ENCODE results near the gene GRB10.
"Not testable (repeated sequence)": the region's sequence is repeated elsewhere in the genome, so short reads cannot be mapped to it uniquely, and the experiment has no call there.

The GRB10 gene

DNA sequence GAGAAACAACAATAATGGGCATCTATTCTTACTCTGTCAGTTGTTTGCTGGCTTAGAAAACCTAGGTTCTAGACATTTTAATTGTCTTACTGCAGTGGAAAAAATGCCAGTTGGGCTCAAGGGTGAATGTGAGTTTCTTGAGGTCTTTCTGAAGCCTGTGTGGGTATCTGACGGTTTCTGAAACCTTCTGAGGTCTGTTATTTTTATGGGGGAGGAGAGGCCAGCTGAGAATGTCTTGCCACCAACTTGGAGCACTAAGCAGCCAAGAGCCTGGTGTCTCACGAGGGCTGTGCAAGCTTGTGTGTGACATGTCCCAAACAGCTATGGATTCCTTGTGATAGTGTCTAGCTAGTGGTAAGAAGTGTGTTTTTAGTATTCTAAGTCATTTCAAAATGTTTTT, 193.3 kb downstream of the GRB10 start:
- in situ Hi-C loops (cut with MboI; ENCODE audit: low pct_unique_long_range_greater_than_20kb, low sequenced_read_pairs, unreplicated experiment), result no loop called here
- no peak for DNase-seq (ENCODE audit: low spot score)
- TF ChIP-seq, protein P1, sequence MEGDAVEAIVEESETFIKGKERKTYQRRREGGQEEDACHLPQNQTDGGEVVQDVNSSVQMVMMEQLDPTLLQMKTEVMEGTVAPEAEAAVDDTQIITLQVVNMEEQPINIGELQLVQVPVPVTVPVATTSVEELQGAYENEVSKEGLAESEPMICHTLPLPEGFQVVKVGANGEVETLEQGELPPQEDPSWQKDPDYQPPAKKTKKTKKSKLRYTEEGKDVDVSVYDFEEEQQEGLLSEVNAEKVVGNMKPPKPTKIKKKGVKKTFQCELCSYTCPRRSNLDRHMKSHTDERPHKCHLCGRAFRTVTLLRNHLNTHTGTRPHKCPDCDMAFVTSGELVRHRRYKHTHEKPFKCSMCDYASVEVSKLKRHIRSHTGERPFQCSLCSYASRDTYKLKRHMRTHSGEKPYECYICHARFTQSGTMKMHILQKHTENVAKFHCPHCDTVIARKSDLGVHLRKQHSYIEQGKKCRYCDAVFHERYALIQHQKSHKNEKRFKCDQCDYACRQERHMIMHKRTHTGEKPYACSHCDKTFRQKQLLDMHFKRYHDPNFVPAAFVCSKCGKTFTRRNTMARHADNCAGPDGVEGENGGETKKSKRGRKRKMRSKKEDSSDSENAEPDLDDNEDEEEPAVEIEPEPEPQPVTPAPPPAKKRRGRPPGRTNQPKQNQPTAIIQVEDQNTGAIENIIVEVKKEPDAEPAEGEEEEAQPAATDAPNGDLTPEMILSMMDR (IDR thresholded peaks at IDR 0.05; ENCODE audit: extremely low read depth, insufficient read depth, missing control alignments), result no peak

DNA sequence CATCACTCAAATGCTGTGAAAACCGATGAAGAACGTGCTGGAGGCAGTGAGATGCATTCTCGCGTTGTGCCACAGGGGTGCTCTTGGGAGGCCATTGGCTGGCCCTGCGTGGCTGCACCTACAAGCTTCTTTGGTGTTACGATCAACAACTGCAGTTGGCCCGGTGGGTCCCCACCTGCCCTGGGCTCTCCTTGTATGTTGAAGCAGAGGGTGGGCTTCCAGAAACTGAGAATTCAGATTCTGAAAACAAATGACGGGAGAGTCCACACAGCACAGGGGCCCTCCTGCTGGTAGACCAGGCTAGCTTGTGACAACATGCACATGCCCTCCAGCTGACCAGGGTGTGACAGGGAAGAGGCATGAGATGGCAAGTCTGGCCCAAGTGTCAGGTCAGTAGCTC, 193.8 kb downstream of the GRB10 start:
- TF ChIP-seq, protein P1 (IDR thresholded peaks at IDR 0.05; ENCODE audit: extremely low read depth, insufficient read depth, missing control alignments), result no peak
- in situ Hi-C loops (cut with MboI; ENCODE audit: low pct_unique_long_range_greater_than_20kb, low sequenced_read_pairs, unreplicated experiment), result no loop called here
- no peak for DNase-seq (ENCODE audit: low spot score)

DNA sequence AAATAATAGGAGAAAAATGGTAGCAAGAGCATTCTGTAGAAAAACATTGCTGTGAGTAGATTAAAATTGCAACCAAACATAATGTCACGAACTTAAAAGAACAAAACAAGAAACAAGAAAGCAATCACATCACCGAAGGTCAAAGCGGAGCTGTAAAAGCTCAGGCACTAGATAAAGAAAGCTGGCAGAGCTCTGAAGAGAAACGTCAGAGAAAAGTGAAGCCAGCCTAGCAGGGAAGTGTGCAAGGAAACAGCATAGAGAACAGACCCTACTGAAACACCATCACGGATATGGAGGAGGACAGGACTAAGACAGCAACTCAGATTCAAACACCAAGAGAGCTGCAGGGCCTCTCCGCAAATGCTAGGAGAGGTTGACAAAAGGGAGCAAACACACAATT, 195.0 kb downstream of the GRB10 start:
- TF ChIP-seq, protein P1 (IDR thresholded peaks at IDR 0.05; ENCODE audit: extremely low read depth, insufficient read depth, missing control alignments), result no peak
- in situ Hi-C loops (cut with MboI; ENCODE audit: low pct_unique_long_range_greater_than_20kb, low sequenced_read_pairs, unreplicated experiment), result no loop called here
- DNase-seq (ENCODE audit: low spot score), result no peak

DNA sequence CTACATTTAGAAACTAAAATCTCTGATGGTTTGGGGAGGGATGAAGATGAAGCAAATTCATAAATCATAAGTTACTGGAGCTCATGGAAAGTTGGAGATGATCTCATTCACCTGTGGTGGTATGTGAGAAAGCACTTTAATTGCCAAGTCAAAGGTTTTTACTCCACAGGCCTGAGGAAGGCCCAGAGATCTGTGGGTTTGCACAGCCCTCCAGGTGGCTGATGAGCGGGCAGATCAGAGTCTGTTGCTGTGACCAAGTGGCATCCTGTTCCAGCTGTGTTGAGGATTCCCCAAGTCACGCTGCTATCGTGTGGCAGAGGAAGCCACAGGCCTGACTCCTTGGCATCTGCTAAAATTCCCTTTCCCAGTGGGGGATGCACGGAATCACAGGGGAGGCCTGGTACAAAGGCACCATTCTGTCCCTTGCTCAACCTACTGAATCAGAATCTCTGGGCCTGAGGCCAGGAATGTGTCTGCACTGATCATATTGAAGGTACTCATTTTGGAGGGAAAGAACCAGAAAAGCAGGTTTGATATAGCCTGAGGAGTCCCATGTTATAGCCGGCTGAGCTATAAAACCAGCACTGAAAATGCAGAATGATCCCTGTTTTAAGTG, 197.8 kb downstream of the GRB10 start:
- no peak for DNase-seq (ENCODE audit: low spot score)
- in situ Hi-C loops (cut with MboI; ENCODE audit: low pct_unique_long_range_greater_than_20kb, low sequenced_read_pairs, unreplicated experiment), result no loop called here
- TF ChIP-seq, protein P1 (IDR thresholded peaks at IDR 0.05; ENCODE audit: extremely low read depth, insufficient read depth, missing control alignments), result no peak

DNA sequence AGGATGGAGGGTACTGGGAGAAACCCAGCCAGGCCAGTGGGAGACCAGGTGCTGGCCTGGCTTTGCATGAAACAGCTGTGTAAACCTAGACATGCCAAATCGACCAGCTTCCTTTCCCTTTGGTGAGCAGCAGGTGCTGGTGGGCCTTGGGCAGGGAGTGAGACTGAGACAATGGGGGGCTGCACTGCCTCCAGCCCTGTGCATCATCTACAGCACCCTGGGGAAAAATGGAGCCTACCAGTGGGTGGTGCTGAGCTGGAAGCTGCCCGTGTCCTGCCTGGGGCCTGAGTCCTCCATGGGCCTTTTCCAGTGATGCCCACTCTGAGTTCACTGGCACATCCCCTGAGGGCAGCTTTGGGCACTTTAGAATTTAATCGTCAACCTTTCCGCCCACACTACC, 198.3 kb downstream of the GRB10 start:
- TF ChIP-seq, protein P1 (IDR thresholded peaks at IDR 0.05; ENCODE audit: extremely low read depth, insufficient read depth, missing control alignments), result no peak
- in situ Hi-C loops (cut with MboI; ENCODE audit: low pct_unique_long_range_greater_than_20kb, low sequenced_read_pairs, unreplicated experiment), result no loop called here
- no peak for DNase-seq (ENCODE audit: low spot score)

DNA sequence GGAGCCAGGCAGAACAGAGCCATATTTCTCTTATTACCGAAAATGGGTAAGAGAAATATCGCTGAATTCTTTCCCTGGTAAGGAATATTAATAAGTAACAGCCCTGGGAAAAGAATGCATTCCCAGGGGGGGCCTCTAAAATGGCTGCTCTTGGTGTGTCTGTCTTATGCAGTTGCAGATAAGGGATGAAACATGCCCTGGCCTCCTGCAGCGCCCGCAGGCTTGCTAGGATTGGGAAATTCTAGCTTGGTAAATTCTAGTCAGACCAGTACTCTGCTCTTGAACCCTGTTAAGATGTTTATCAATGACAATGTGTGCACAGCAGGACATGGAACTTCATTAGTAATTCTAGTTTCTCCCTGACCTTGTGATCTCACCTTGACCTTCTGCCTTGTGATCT, 199.4 kb downstream of the GRB10 start:
- in situ Hi-C loops (cut with MboI; ENCODE audit: low pct_unique_long_range_greater_than_20kb, low sequenced_read_pairs, unreplicated experiment); DNase-seq (ENCODE audit: low spot score): not testable (repeated sequence)

DNA sequence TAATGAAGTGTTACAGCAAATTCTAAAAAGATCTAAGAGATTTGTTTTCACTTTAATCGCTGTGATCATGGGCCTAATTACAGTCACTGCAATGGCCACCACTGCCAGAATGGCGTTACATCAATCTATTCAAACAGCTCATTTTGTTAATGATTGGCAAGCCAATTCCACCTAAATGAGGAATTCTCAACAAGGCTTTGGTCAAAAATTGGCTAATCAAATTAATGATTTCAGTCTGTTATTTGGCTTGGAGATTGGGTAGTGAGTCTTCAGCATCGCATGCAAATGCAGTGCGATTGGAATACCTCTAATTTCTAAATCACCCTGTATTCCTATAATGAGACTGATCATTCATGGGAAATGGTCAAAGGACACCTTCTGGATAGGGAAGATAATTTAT, 200.4 kb downstream of the GRB10 start:
- in situ Hi-C loops (cut with MboI; ENCODE audit: low pct_unique_long_range_greater_than_20kb, low sequenced_read_pairs, unreplicated experiment); DNase-seq (ENCODE audit: low spot score): not testable (repeated sequence)

DNA sequence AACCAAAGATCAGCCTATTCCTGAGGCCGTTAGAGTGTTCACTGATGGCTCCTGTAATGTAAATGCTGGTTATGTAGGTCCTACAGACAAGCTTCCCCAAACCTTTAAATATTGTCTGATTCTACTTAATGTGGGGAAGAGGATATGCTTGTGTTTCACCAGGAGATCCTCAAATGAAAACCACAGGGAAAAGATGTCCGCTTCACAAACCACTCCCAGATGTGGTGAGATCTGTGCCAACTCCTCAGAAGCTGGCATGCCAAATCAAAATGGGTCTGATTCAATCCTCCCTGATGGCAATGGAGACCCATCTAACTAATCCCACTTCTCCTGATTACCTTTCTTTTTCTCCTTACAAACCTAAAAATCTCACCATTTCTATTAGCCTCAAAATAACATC, 202.0 kb downstream of the GRB10 start:
- not testable (repeated sequence) for DNase-seq (ENCODE audit: low spot score)

More for the DNA sequence above, 202.0 kb downstream of the GRB10 start:
- in situ Hi-C loops (cut with MboI; ENCODE audit: low pct_unique_long_range_greater_than_20kb, low sequenced_read_pairs, unreplicated experiment), result not testable (repeated sequence)
